Stimulated activated naive CD8-positive, alpha-beta T cell treated with anti-CD3 and anti-CD28 coated beads, Interleukin-15, Interleukin-2, amounts not matched to agents 100 U/mL and 50 U/mL, for 24 hours (primary cell): Measurements from ENCODE around the gene RBM6.
A peak's percentile ranks its signal among the peaks of the same experiment; 100 is the strongest.
"Not testable (repeated sequence)": the region's sequence is repeated elsewhere in the genome, so short reads cannot be mapped to it uniquely, and the experiment has no call there.

ENCODE experiments used
- ATAC-seq: fragments of 150-1000 bp; cut with Tn5 transposase; one replicate; pipeline ENCODE4 v1.10.0; 2021
- DNase-seq: peaks from one replicate; pipeline ENCODE4 v3.0.0; 2021

Gene RBM6, protein sequence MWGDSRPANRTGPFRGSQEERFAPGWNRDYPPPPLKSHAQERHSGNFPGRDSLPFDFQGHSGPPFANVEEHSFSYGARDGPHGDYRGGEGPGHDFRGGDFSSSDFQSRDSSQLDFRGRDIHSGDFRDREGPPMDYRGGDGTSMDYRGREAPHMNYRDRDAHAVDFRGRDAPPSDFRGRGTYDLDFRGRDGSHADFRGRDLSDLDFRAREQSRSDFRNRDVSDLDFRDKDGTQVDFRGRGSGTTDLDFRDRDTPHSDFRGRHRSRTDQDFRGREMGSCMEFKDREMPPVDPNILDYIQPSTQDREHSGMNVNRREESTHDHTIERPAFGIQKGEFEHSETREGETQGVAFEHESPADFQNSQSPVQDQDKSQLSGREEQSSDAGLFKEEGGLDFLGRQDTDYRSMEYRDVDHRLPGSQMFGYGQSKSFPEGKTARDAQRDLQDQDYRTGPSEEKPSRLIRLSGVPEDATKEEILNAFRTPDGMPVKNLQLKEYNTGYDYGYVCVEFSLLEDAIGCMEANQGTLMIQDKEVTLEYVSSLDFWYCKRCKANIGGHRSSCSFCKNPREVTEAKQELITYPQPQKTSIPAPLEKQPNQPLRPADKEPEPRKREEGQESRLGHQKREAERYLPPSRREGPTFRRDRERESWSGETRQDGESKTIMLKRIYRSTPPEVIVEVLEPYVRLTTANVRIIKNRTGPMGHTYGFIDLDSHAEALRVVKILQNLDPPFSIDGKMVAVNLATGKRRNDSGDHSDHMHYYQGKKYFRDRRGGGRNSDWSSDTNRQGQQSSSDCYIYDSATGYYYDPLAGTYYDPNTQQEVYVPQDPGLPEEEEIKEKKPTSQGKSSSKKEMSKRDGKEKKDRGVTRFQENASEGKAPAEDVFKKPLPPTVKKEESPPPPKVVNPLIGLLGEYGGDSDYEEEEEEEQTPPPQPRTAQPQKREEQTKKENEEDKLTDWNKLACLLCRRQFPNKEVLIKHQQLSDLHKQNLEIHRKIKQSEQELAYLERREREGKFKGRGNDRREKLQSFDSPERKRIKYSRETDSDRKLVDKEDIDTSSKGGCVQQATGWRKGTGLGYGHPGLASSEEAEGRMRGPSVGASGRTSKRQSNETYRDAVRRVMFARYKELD

DNA sequence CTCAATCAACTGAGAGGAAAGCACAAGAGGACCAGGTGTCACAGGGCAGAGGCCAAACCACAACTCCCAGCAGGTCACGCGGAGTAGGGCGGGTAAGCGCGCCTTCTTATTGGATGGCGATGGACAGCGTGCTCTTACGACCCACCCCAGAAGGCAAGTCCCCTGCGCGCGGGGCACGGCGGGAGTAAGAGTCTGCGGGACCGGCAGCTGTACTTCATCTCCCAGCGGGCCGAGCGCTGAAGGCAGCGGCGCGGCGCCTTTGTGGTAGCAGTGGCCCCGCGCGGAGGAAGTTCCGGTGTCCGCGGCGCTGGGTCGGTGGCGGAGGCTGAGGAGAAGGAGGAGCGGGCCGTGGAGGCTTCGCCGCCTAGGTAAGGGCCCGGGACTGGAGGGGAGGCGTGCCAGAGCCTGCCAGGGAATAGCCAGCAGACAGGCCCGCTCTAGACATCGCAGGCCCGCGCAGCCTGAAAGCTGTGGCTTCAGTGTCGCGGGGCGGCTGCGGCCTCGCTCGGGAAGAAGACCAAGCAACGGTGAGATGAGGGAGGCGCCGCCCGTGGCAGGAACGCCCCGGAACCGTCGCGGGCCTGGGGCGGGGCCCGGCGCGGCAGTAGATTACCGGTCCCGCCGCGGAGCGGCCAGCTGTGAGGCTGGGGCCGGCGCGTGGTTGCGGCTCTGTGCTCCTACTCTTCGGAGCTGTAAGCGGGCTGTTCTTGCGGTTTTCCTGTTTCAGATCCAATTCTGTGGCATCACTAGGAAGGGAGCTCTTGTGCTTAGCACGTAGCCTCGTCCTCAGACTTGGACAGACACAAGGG is at the start of gene RBM6:
Gene RBM6, plus strand, starts transcription at position 293 of the 809 bp plus-strand sequence. CDS start 22,492 bp downstream, outside the sequence.
- DNase-seq (peak; percentile 95), ATAC-seq (peak; percentile 99)

DNA sequence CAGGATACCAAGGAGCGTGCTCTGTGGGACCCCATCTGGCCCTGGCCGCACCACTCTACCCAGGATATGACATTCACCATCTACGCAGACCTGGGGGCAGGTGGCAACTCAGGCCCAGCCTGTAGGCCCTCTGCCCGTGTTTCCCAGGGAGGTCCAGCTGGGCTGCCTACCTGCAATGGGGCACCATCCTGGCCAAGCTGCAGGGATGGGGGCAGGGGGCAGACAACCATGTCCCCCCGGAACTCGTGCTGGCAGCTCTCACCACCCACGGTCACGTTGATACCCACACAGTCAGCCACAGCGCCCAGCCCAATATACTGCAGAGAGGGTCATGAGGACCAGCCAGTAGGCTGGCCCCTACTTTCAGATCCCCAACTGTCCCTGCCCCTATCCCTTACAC is 44.2 kb upstream of the RBM6 start:
- ATAC-seq (no peak), DNase-seq (no peak)

DNA sequence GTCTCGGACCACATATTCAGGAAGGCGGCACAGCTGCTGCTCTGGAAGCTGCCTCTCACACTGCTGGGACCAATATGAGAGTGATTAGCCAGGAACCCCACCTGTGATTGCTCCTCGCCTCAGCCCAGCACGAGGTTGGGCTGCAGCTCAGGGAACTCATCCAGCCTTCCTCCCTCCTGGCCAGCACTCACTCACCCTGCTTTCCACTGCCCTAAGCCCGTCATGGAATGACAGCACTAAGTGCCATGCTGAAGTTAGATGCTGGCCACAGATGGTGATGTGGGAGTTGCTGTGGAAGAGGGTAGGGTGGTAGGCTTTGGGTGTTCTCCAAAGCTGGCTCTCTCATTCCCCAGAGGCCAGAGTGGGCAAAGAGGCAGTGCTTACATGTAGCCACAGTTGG is 43.6 kb upstream of the RBM6 start:
- ATAC-seq: no peak
- no peak for DNase-seq

DNA sequence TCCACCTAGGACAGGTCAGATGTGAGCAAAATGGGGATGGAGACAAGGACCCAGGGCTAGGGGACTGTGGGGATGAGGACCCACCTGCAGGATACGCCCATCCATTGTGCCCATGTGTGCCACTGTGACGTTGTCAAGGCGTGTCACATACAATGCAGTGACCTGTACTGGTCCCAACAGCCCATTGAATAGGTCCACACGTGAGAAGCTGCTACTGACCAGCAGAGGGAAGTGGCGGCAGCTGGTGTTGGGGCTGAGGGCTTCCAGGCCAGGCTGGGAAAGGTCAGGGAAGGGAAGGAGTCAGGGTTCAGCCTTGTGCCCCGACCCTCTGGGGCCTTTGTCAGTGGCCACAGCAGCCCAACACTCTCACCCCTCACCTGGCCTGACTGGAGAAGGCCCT is 41.0 kb upstream of the RBM6 start:
- DNase-seq (no peak), ATAC-seq (no peak)

DNA sequence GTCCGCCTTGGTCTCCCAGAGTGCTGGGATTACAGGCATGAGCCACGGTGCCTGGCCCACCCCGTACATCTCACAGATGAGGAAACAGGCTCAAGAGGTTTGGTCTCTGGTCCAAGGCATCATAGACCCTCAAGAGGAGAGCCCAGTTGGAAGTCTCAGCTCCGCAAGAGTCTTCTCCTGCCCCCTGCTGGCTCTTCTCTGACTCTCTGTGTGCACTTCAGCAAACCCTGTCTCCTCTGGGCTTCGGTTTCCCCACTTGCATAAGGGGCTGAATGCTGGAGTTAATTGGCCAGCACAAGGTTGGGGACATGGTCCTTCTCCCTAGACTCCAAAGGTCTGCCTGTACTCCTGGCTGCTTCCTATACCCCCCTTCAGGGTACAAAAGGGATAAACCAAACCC is 40.1 kb upstream of the RBM6 start:
- peak; percentile 22 for DNase-seq
- no peak for ATAC-seq

DNA sequence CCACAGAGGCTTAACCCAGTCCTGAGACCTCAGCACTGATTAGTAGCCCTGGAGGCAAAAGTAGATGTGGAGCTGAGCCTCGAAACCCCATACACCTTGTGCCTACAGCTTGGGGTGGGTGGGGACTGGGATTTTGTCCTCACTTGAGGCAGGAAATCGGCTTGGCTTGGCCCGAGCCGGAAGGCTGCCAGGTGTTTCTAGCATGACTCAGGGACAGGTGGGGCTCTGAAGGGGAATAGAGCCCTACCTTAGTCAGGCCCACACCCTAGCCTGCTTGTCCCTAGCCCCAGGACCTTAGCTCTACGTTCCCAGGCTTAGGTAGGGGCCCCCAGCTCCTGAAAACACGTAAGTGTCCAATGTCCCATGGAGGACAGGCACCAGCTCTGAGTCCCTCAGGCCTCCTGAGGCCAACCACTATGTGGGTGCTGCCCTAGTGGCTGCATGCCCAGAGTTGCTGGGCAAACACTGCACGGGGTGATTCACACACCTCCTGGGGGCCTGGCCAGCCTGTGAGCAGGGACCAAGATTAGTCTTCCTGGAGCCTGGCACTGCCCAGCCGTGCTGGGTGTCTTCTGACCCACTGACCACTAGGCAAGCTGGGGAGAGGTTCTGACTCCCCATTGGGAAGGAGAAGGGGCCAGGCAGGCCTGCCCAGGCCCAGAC is 39.3 kb upstream of the RBM6 start:
- DNase-seq (no peak), ATAC-seq (no peak)

DNA sequence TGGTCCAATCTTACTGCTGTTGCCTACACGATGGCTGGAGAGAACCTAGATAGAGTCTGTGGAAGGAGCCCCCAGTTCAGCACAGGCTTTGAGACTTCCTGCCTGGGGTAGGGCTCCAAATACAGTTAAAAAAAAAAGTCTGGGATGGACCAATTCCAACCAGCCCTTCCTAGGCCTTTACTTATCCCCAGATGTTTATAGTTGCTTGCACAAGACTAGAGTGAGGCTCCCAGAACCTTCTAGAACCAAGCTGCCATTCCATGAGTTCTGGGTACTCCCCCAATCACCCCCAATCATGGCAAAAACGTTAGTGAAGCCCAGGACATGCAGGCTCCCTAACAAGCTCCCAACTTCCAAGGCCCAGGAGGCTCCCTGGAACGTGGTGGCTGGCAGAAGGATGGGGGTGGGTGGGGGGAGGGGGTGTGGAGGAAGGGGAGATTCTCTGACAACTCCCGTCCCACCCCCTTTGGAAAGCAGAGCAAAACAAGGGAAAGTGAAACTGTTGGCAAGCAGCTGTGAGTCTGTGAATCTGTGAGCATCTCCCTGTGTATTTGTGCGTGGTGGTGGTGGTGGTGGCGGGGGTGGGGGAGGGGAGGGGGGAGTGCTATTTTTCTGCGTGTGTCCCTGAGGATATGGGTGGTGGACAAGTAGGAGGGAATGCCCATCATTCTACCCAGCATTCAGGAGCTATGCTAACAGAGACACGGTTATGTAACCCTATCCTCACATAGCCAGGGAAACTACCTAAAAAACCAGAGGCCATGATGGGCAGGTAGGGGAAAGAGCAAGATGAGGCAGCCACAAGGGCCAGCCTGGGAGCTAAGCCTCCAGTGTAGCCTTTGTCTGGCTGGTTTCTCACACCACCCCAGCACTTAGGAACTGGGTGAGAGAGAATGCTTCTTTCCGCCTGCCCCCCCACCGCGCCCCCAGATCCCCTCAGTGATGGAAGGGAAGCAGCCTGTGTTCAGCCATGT is 38.3 kb upstream of the RBM6 start:
- no peak for ATAC-seq
- DNase-seq: no peak

DNA sequence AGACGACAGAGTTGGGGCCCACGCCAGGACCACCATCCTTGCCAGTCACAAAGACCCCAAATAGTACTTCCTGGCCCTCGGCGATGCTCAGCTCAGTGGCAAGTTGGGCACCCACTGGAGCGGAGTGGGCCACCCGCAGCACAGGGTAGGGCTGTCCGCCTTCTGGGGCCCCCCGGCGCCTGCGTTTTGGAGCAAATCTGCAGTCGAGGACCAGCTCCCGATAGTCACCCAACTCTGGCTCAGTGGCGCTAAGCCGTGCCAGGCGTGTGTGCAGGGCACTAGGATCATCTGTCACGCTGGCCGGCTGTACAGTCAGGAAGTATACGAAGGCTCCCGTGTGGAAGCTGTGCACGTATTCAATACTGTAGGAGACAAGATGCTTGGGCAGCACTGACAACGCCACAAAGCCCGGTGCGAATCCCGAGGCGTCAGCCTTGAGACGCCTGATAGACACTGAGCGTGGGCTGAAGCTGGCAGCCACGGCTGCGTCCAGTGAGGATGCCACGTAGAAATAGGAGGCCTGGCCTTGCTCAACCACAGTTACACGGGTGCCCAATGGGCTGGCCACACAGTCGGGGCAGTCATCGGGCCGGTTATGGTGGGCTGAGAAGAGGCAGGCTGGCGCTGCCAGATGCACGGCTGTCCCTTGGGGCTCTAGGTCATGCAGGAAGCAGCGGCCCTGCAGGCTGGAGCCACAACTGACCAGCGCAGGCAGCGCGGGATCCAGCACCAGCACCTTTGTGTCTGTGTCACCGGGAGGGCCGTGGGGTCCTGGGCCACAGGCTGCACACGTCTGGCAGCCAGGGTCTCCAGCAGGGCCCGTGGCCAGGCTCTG is 37.2 kb upstream of the RBM6 start:
- ATAC-seq (no peak), DNase-seq (no peak)

DNA sequence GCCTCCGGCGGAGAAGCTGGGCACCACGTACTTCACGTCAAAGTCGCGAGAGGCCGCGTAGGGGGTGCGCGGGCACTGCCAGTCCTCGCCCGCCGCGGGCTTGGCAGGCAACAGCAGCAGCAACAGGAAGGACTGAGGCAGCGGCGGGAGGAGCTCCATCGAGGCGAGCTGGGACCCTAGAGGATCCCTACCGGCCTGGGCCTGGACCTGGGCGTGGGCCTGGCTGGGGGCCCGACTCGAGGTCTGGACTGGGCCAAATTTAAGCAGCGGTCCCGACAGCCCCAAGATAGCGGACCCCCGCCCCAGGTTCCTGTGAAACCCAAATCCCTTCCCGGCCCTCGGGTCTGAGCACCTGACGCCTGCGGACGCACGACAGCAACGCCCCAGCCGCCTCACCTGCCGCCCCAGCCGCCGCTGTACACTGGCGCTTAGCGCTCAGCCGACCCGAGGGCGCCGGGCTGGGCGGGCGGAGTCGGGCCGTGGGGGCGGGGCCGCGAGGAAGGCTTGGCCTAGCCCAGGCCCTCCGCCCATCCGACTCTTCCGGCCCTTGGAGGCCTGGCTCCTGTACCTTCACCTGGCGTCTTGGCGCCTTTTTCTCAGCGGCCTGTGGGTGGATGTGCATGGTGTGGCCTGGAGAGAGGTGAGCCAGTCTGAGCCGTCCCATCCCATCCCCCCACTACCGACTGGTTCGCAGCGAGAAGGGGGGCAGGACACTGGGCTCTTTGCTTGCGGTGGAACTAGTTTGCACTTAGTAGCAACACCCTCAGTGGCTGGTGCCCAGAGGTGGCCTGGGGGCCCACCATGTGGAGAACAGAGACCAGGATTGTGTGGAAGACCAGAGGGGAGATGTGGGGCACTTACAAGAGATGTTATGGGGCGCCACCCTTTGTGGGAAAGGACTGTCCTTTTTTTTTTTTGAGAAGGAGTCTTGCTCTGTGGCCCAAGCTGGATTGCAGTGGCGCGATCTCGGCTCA is 36.2 kb upstream of the RBM6 start, which contains the start of gene MST1R:
Gene MST1R, minus strand, starts transcription at position 423 of the 974 bp plus-strand sequence. Its CDS starts 264 bp downstream, at position 159.
- DNase-seq: peak; percentile 89
- ATAC-seq: peak; percentile 96

DNA sequence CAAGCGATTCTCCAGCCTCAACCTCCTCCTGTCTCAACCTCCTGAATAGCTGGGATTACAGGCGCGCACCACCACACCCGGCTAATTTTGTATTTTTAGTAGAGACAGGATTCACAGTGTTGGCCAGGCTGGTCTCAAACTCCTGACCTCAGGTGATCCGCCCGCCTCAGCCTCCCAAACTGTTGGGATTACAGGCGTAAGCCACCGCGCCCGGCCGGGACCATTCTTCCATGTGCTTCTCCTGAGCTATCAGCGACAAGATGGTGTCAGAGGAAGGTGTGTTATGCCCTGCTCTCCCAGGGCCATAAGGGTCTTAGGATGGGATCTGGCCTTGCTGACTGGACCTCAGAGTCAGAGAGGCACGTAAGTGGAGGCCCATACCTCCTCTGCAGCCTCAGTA is 35.5 kb upstream of the RBM6 start:
- ATAC-seq, DNase-seq: not testable (repeated sequence)

DNA sequence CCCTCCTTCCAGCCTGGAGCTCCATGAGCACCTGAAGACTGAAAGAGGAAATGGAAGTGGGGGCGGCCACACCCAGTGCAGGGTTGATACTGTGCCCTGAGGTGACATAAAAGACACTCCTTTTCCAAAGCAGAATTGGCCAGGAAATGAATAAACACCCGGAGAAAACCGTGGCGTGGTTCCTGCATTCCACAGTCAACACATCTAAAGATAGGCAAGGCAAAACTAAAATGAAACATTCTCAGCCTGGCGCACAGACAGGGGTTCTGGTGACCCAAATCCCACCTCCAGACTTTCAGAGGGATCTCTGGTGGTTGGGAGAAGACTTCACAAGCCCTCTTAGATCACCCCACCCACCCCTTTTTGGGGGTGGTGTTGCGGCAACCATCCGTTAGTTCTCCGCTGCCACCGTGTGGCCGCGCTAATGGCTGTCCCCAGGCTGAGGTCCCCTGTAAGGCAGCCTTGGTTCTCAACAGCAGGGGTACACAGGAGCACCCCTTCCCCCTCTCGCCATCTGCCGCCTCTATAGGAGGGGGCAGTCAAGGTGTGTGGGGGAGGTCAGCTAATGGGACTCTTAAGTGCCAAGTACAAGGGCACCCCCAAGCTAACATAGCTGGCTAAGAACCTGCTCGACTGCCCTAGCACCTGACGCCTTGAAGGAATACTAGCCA is 33.7 kb upstream of the RBM6 start:
- peak; percentile 65 for DNase-seq

DNA sequence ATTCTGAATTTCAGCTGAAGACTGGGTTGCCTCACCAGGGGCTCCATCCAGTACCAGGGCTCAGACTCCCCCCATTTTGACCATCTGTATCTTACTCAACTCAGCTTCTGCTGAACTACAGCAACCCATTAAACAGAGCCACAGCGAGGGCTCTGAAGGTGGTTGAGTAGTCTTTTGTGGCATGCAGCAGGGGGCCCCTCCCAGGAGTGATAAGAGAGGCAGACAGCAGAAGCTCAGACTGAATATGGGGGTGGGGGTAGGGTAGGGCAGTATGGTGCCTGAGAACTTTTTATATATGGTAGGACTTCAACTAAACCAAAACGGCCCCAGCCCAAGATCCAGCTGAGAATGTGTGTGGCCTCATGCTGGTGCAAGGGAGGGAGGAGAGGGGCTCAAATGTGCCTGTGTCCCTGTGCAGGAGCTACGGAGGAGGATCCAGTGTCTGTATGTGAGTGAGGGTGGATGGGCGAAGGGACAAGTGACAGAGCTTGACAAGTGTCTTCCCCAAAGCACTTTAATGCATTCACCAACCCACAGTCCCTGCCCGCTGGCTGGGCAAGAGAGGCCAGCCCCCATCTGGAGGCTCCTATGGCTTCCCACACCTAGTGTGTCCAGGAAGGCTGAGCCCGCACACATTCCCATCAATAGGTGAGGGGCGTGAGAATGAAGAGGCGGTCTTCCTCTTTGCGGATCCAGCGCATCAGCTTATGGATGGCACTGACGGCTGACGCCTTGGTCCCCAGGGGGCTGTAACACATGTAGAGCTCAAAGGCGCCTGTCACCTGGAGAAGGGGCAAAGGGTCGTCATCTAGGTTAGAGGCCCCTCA is 31.4 kb upstream of the RBM6 start:
- ATAC-seq (no peak), DNase-seq (no peak)

More for the DNA sequence above, 33.7 kb upstream of the RBM6 start:
- peak; percentile 54 for ATAC-seq

DNA sequence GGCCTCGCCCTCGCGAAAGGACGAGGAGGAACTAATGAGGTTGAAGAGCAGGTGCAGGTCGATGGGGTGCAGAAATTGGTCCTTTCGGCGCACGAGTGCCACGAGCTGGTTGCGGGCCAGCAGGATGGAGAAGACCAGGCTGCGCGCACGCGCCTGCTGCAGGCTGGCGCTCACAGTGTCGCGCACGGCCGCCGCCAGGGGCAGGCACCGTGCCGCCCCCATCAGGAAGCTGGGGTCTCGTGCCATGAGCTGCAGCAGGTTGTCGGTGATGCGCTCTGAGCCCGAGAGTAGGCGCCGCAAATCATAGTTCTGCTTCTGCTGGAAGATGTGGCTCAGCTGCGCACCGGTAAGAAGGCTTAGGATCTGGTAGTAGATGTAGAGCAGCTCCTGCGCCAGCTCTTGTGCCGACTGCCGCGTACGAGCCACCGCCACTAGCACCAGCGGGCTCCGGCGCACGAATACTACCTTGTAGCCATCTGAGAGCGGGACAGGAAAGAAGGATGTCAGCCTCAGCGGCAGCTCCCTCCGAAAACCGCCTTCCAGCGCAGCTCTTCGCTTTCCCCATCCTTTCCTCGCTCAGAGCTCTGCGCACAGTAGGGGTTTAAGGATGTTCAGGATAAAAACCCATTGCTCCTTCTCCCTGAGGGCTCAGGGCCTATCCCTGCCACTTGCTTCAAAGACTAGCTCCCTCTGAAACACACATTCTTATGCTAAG is 29.4 kb upstream of the RBM6 start:
- ATAC-seq (no peak), DNase-seq (no peak)

DNA sequence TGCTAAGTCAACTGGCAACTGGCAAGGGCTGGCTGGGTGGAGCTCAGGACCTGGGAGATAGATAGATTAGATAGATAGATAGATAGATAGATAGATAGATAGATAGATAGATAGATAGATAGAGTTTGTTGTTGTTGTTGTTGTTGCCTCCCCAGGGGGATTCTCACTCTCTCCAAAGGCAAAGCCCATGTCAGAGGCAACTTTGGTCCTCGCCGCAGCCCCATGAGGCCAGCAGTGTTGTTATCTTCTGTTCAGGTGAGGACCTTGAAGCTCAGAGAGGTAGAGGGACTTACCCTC is 28.9 kb upstream of the RBM6 start:
- DNase-seq (no peak), ATAC-seq (no peak)

DNA sequence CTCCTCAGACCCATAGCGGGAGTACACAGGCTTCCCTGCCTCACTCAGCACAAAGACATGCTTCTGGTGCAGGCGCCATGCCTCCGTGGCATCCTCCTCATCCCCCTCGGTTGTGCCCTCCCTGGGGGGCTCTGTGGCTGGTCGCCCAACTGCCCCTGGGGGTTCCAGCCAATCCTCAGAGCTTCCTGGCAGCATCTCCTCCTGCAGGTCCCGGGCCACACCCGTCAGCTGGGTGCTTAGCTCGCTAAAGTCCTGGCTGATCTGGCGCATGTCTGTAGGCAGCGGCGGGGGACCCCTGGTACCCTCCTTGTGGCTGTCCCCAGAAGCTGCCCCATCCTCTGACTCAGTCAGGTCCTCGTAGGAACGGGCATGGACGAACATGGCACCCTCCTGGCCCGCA is 28.3 kb upstream of the RBM6 start:
- no peak for ATAC-seq
- no peak for DNase-seq

DNA sequence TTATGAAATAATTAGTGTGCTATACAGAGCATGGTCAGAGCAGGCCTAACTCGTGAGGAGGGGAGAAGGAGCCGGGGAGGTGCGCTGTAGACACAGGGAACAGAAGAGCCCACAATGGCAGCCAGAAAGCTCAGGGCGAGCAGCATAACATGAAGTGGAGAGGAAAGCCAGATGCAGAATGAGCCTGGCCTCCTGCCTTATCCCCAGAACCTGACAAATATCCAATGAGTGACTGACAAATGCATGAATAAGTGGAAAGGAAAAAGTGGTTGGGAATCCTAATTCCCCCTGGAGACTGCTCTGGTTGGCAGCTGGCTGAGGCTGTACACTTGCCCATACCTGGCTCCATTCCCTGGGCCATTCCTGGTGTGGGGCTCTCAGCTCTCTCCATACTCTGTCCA is 27.1 kb upstream of the RBM6 start:
- ATAC-seq (no peak), DNase-seq (no peak)
